ENCODE results near the gene ELANE. TPM values are rescaled to one million over a fixed set of nuclear protein-coding genes. Genes with fewer than 3 reads are reported as not detected.
"Not testable (repeated sequence)": the region's sequence is repeated elsewhere in the genome, so short reads cannot be mapped to it uniquely, and the experiment has no call there.

Gene ELANE
- total RNA-seq, 1 experiment from 2014 or later, result not detected

DNA sequence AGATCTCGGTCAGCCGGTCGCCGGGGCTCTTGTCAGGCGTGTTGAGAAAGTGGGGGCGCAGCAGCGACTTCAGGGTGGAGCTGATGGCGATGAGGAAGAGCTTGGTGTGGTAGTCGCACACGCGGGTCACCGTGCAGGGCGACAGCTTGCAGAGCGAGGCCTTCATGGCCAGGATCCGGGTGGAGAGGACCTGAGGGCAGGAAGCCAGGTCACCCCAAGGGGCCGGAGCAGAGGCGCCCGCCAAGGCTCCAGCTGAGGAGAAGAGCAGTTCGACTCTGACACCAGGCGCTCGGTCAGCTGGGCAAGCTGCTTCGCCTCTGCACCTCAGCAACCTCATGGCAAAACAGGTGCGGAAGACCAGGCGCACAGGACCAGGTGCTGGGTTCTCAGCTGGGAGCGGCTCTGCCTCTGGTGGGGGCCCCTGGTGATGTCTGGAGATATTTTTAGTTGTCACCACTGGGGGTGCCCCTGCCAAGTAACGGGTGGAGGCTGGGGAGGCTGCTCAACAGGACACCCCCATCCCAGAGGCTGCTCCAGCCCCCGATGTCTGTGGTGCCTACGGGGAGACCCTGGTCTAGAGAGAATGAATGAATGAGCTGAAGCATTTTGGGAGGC lies 23.3 kb downstream of the ELANE start:
- Histone ChIP-seq H3K4me2 (ENCODE audit: low read depth, low read length, poor library complexity, severe bottlenecking) (no peak overlapping the region), H3K4me1 (ENCODE audit: low read length) (peaks cover 11% of the 10 kb centered on the region), H3K36me3 (ENCODE audit: insufficient read depth, low read length) (no peaks in the 10 kb centered on the region), H3K27me3 (ENCODE audit: low read length) (no peaks in the 10 kb centered on the region), H3K9me3 (ENCODE audit: low read length) (no peaks in the 10 kb centered on the region), H2AFZ (ENCODE audit: low read length) (no peak overlapping the region), H3K9ac (ENCODE audit: low read length) (no peak overlapping the region), H3K9me2 (replicated peaks; ENCODE audit: insufficient read depth, low read length) (no peaks in the 10 kb centered on the region), H3K79me2 (ENCODE audit: low read length) (no peaks in the 10 kb centered on the region), H3K4me3 (ENCODE audit: low read length) (no peak overlapping the region), H3K27ac (ENCODE audit: low read length) (no peak overlapping the region), H4K20me1 (ENCODE audit: insufficient read depth, low read depth, low read length) (no peaks in the 10 kb centered on the region)
- DNase-seq, result no peak

GRCh38 chr19:876089-876488 lies 24.0 kb downstream of the ELANE start:
- Histone ChIP-seq H3K27me3 (ENCODE audit: low read length) (no peaks in the 10 kb centered on the region), H3K9ac (ENCODE audit: low read length) (no peak overlapping the region), H3K79me2 (ENCODE audit: low read length) (no peaks in the 10 kb centered on the region), H3K27ac (ENCODE audit: low read length) (no peak overlapping the region), H3K36me3 (ENCODE audit: insufficient read depth, low read length) (no peaks in the 10 kb centered on the region), H3K4me1 (ENCODE audit: low read length) (peaks cover 11% of the 10 kb centered on the region), H4K20me1 (ENCODE audit: insufficient read depth, low read depth, low read length) (no peaks in the 10 kb centered on the region), H3K4me3 (ENCODE audit: low read length) (no peak overlapping the region), H3K9me3 (ENCODE audit: low read length) (no peaks in the 10 kb centered on the region), H3K9me2 (replicated peaks; ENCODE audit: insufficient read depth, low read length) (no peaks in the 10 kb centered on the region), H3K4me2 (ENCODE audit: low read depth, low read length, poor library complexity, severe bottlenecking) (no peak overlapping the region), H2AFZ (ENCODE audit: low read length) (no peak overlapping the region)
- DNase-seq, result no peak

DNA sequence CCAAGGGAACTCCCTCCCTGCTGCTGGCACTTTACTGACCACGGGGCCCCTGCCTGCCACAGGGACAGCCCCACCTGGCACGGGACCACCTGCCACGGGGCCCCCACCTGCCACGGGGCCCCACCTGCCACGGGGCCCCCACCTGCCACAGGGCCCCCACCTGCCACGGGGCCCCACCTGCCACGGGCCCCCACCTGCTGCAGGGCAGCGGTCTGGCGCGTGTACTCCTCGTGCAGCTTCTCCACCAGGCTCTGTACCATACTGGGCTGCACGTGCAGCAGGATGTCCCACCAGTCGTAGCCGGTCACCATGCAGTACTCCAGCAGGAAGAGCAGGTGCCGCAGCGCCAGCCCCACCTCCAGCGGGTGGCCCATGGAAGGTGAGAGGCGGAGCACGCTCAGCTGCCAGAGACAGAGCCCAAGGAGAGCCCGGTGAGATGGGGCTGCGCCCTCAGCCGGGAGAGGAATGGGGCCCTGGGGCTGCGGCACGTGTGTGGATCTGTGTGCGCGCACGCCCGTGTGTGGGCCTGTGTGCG lies 24.7 kb downstream of the ELANE start:
- Histone ChIP-seq H3K27me3 (ENCODE audit: low read length) (no peaks in the 10 kb centered on the region), H3K36me3 (ENCODE audit: insufficient read depth, low read length) (no peaks in the 10 kb centered on the region), H3K79me2 (ENCODE audit: low read length) (no peaks in the 10 kb centered on the region), H3K4me2 (ENCODE audit: low read depth, low read length, poor library complexity, severe bottlenecking) (no peak overlapping the region), H3K9me2 (replicated peaks; ENCODE audit: insufficient read depth, low read length) (no peaks in the 10 kb centered on the region), H3K27ac (ENCODE audit: low read length) (no peak overlapping the region), H3K4me1 (ENCODE audit: low read length) (peaks cover 11% of the 10 kb centered on the region), H3K9ac (ENCODE audit: low read length) (no peak overlapping the region), H3K4me3 (ENCODE audit: low read length) (no peak overlapping the region), H2AFZ (ENCODE audit: low read length) (no peak overlapping the region), H4K20me1 (ENCODE audit: insufficient read depth, low read depth, low read length) (no peaks in the 10 kb centered on the region), H3K9me3 (ENCODE audit: low read length) (no peaks in the 10 kb centered on the region)
- no peak for DNase-seq

- H2AFZ ChIP-seq (ENCODE audit: low read length); H3K4me2 ChIP-seq (ENCODE audit: low read depth, low read length, poor library complexity, severe bottlenecking); H3K79me2 ChIP-seq (ENCODE audit: low read length); H3K4me1 ChIP-seq (ENCODE audit: low read length); H3K4me3 ChIP-seq (ENCODE audit: low read length); H3K36me3 ChIP-seq (ENCODE audit: insufficient read depth, low read length); H3K9me2 ChIP-seq (replicated peaks; ENCODE audit: insufficient read depth, low read length); H3K27ac ChIP-seq (ENCODE audit: low read length); H3K27me3 ChIP-seq (ENCODE audit: low read length); H3K9me3 ChIP-seq (ENCODE audit: low read length); DNase-seq; H3K9ac ChIP-seq (ENCODE audit: low read length); H4K20me1 ChIP-seq (ENCODE audit: insufficient read depth, low read depth, low read length): not testable (repeated sequence)
Measured at GRCh38 chr19:877992-878660, 26.0 kb downstream of the ELANE start.

- H3K9me3 ChIP-seq (ENCODE audit: low read length), result not testable (repeated sequence)
Measured at GRCh38 chr19:878751-879561, 26.9 kb downstream of the ELANE start.

GRCh38 chr19:879711-880438 lies 27.8 kb downstream of the ELANE start:
- H3K9me3 ChIP-seq (ENCODE audit: low read length), result no peaks in the 10 kb centered on the region
- no peaks in the 10 kb centered on the region for H4K20me1 ChIP-seq (ENCODE audit: insufficient read depth, low read depth, low read length)
- H2AFZ ChIP-seq (ENCODE audit: low read length), result no peak overlapping the region
- H3K4me2 ChIP-seq (ENCODE audit: low read depth, low read length, poor library complexity, severe bottlenecking), result no peak overlapping the region
- H3K79me2 ChIP-seq (ENCODE audit: low read length), result no peaks in the 10 kb centered on the region
- no peaks in the 10 kb centered on the region for H3K27me3 ChIP-seq (ENCODE audit: low read length)
- no peaks in the 10 kb centered on the region for H3K4me1 ChIP-seq (ENCODE audit: low read length)
- H3K27ac ChIP-seq (ENCODE audit: low read length), result no peak overlapping the region
- no peak overlapping the region for H3K4me3 ChIP-seq (ENCODE audit: low read length)
- no peak overlapping the region for H3K9ac ChIP-seq (ENCODE audit: low read length)
- H3K9me2 ChIP-seq (replicated peaks; ENCODE audit: insufficient read depth, low read length), result no peaks in the 10 kb centered on the region
- DNase-seq, result no peak
- H3K36me3 ChIP-seq (ENCODE audit: insufficient read depth, low read length), result 0 out of 2 replicates have a peak, but pooled peaks cover 3% of the 10 kb centered on the region

More at GRCh38 chr19:878751-879561, 26.9 kb downstream of the ELANE start:
- not testable (repeated sequence) for H3K9ac ChIP-seq (ENCODE audit: low read length); H3K36me3 ChIP-seq (ENCODE audit: insufficient read depth, low read length); H3K27ac ChIP-seq (ENCODE audit: low read length); H3K4me1 ChIP-seq (ENCODE audit: low read length); H3K4me2 ChIP-seq (ENCODE audit: low read depth, low read length, poor library complexity, severe bottlenecking); H3K9me2 ChIP-seq (replicated peaks; ENCODE audit: insufficient read depth, low read length); H3K4me3 ChIP-seq (ENCODE audit: low read length); H4K20me1 ChIP-seq (ENCODE audit: insufficient read depth, low read depth, low read length); H3K27me3 ChIP-seq (ENCODE audit: low read length); H2AFZ ChIP-seq (ENCODE audit: low read length); DNase-seq; H3K79me2 ChIP-seq (ENCODE audit: low read length)

DNA sequence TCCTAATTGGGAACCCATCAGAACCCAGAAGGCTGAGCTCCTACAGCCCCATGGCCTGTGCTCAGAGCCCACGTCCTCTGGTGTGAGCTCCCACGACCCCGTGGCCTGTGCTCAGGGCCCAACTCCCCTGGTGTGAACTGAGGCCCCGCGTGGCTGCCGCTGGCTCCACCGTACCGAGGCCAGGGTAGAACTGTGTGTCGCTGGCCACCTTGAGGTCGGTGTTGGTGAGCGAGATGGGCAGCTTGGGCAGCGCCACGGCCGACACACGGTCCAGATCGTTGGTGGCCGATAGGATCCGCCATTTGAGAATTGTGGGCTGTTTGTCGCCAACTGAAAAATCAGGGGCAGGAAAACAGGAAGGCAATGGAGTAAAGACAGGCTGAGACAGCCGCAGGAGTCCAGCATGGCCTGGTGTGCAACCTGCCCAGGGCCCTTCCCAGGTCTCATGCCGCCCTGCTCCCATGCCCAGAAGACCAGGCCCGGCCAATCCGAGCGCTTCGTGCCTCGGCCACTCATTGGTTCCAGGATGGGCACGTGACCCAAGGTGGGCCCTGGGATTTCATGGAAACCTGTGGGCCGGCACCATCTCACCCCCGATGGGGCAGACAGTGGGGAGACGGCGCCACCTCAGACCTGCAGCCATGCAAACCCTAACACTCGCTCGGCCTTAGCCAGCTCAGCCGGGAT lies 29.4 kb downstream of the ELANE start:
- Histone ChIP-seq H3K9me3 (ENCODE audit: low read length) (no peaks in the 10 kb centered on the region), H3K27me3 (ENCODE audit: low read length) (no peaks in the 10 kb centered on the region), H3K4me2 (ENCODE audit: low read depth, low read length, poor library complexity, severe bottlenecking) (no peak overlapping the region), H3K36me3 (ENCODE audit: insufficient read depth, low read length) (0 out of 2 replicates have a peak, but pooled peaks cover 3% of the 10 kb centered on the region), H3K27ac (ENCODE audit: low read length) (no peak overlapping the region), H3K4me3 (ENCODE audit: low read length) (no peak overlapping the region), H3K4me1 (ENCODE audit: low read length) (no peaks in the 10 kb centered on the region), H2AFZ (ENCODE audit: low read length) (no peak overlapping the region), H3K9me2 (replicated peaks; ENCODE audit: insufficient read depth, low read length) (no peaks in the 10 kb centered on the region), H4K20me1 (ENCODE audit: insufficient read depth, low read depth, low read length) (no peaks in the 10 kb centered on the region), H3K79me2 (ENCODE audit: low read length) (no peaks in the 10 kb centered on the region), H3K9ac (ENCODE audit: low read length) (no peak overlapping the region)
- DNase-seq, result no peak

All from Karpas-422 (cell line).